Hypothalamus (tissue), 51 donors: Measurements from ENCODE around the gene LRRC28.

Experiments
- DNase-seq, 51 donors: peaks; one replicate each; lab custom pipeline; 2025; lab: John Stamatoyannopoulos, UW

LRRC28 gene

GRCh38 chr15:99412626-99413025 is 161.3 kb downstream of the LRRC28 start:
- no peak for DNase-seq

GRCh38 chr15:99413955-99414754 is 162.9 kb downstream of the LRRC28 start:
- no peak for DNase-seq

GRCh38 chr15:99414755-99415731 is 163.8 kb downstream of the LRRC28 start:
- peak in 2 of 51 donors; percentile 8 to 56 for DNase-seq

- DNase-seq = no peak
These were observed 165.2 kb downstream of the LRRC28 start for GRCh38 chr15:99416191-99417188.

GRCh38 chr15:99421172-99421656 is 169.9 kb downstream of the LRRC28 start:
- no peak for DNase-seq

GRCh38 chr15:99421758-99422157 is 170.5 kb downstream of the LRRC28 start:
- no peak for DNase-seq

GRCh38 chr15:99423186-99424130 is 172.2 kb downstream of the LRRC28 start:
- DNase-seq = no peak

- DNase-seq = no peak
These were observed 172.9 kb downstream of the LRRC28 start for GRCh38 chr15:99424131-99424571.

GRCh38 chr15:99424978-99425656 is 173.8 kb downstream of the LRRC28 start:
- DNase-seq = peak in 3 of 51 donors; percentile 11 to 28 (median 18)

- DNase-seq = no peak
These were observed 174.5 kb downstream of the LRRC28 start for GRCh38 chr15:99425657-99426301.

- no peak for DNase-seq
These were observed 175.3 kb downstream of the LRRC28 start for GRCh38 chr15:99426431-99427105.

- DNase-seq = no peak
These were observed 175.9 kb downstream of the LRRC28 start for GRCh38 chr15:99427210-99427609.

- no peak for DNase-seq
These were observed 176.5 kb downstream of the LRRC28 start for GRCh38 chr15:99427668-99428361.

GRCh38 chr15:99429681-99430081 is 178.4 kb downstream of the LRRC28 start:
- no peak for DNase-seq

GRCh38 chr15:99430881-99431401 is 179.7 kb downstream of the LRRC28 start:
- no peak for DNase-seq

- DNase-seq = no peak
These were observed 180.4 kb downstream of the LRRC28 start for GRCh38 chr15:99431661-99432091.
